SK-N-SH (cell line): ENCODE data around the gene FOXF2. TPM values are rescaled to one million over a fixed set of nuclear protein-coding genes. Genes with fewer than 3 reads are reported as not detected.

Experiments
- CTCF ChIA-PET: fragments of 300-600, 350-600 bp; formaldehyde crosslinking; extraction: SDS; loops from one replicate; lab custom pipeline; 2021; lab: Yijun Ruan, JAX
- POLR2A ChIA-PET: fragments of 350-600 bp; sonication (Branson Sonifier 250); formaldehyde crosslinking; extraction: SDS; loops from one replicate; lab custom pipeline; 2020; ENCODE audit warnings: antibody characterized with exemption, inconsistent platforms; lab: Yijun Ruan, JAX
- DNase-seq: peaks from one replicate; pipeline ENCODE4 v3.0.0; 2012
- H2AFZ ChIP-seq: fragments of 200-600 bp; sonication (generic); 2 replicates; pipeline ENCODE4 v1.8.1; 2016; ENCODE audit warnings: antibody characterized with exemption, mild to moderate bottlenecking, low read depth
- H3F3A ChIP-seq: fragments of 200-600 bp; sonication (generic); replicated peaks from 2 replicates; pipeline ENCODE3; 2016; ENCODE audit warnings: antibody characterized with exemption, mild to moderate bottlenecking; ENCODE audit not compliant: insufficient read depth
- H3K27ac ChIP-seq, 2 experiments: fragments of 200-500 bp in 1 of 2; fragments of 200-600 bp in 1 of 2; sonication (Bioruptor generic) in 1 of 2; sonication (generic), shearing (Covaris generic) in 1 of 2; 2 replicates each; pipeline versions ENCODE4 v1.5.1 to v1.6.1; 2014 to 2016; ENCODE audit warnings: low read depth in 2 of 2, inconsistent platforms in 1 of 2, low read length in 1 of 2, mild to moderate bottlenecking in 1 of 2, mixed read lengths in 1 of 2
- H3K27me3 ChIP-seq: fragments of 200-600 bp; sonication (generic), shearing (Covaris generic); 2 replicates; pipeline ENCODE4 v1.6.1; 2016; ENCODE audit warnings: mixed run types; ENCODE audit not compliant: insufficient read depth
- H3K36me3 ChIP-seq, 2 experiments: fragments of 200-500 bp in 1 of 2; fragments of 200-600 bp in 1 of 2; sonication (Bioruptor generic) in 1 of 2; sonication (generic) in 1 of 2; replicated peaks in 1 of 2; 2 replicates each; pipeline versions ENCODE3 to v1.5.1; 2014 to 2016; ENCODE audit warnings: low read length in 1 of 2, mild to moderate bottlenecking in 1 of 2; ENCODE audit not compliant: insufficient read depth in 2 of 2, control insufficient read depth in 1 of 2
- H3K4me1 ChIP-seq, 2 experiments: fragments of 200-500 bp in 1 of 2; fragments of 200-600 bp in 1 of 2; sonication (Bioruptor generic) in 1 of 2; sonication (generic), shearing (Covaris generic) in 1 of 2; 2 replicates each; pipeline versions ENCODE4 v1.5.1 to v1.6.1; 2014 to 2016; ENCODE audit warnings: low read depth in 1 of 2, low read length in 1 of 2, mixed run types in 1 of 2; ENCODE audit not compliant: insufficient read depth in 2 of 2, control insufficient read depth in 1 of 2
- H3K4me2 ChIP-seq: fragments of 200-600 bp; sonication (generic), shearing (Covaris generic); 2 replicates; pipeline ENCODE4 v1.6.1; 2017; ENCODE audit warnings: mixed run types
- H3K4me3 ChIP-seq, 2 experiments: fragments of 200-500 bp in 1 of 2; fragments of 200-600 bp in 1 of 2; sonication (Bioruptor generic) in 1 of 2; sonication (generic), shearing (Covaris generic) in 1 of 2; 2 replicates each; pipeline versions ENCODE4 v1.5.1 to v1.8.1; 2014 to 2016; ENCODE audit warnings: low read depth in 2 of 2, inconsistent platforms in 1 of 2, low read length in 1 of 2, mild to moderate bottlenecking in 1 of 2, mixed read lengths in 1 of 2, moderate library complexity in 1 of 2
- H3K79me2 ChIP-seq: fragments of 200-600 bp; sonication (generic); 2 replicates; pipeline ENCODE4 v1.8.1; 2017; ENCODE audit warnings: mild to moderate bottlenecking; ENCODE audit not compliant: insufficient read depth
- H3K9ac ChIP-seq: fragments of 200-600 bp; sonication (generic); 2 replicates; pipeline ENCODE4 v1.6.1; 2017; ENCODE audit warnings: mixed run types
- H3K9me2 ChIP-seq: fragments of 200-600 bp; sonication (generic); 2 replicates; pipeline ENCODE4 v1.6.1; 2017; ENCODE audit warnings: mixed run types
- H3K9me3 ChIP-seq: fragments of 200-600 bp; sonication (generic); 2 replicates; pipeline ENCODE4 v1.6.1; 2017; ENCODE audit warnings: mixed run types, mild to moderate bottlenecking, moderate library complexity
- H4K20me1 ChIP-seq: fragments of 200-600 bp; sonication (generic); 2 replicates; pipeline ENCODE4 v1.6.1; 2017; ENCODE audit warnings: mild to moderate bottlenecking, mixed run types; ENCODE audit not compliant: insufficient read depth
- EZH2phosphoT487 ChIP-seq: fragments of 200-600 bp; sonication (generic); IDR thresholded peaks from 2 replicates; pipeline ENCODE4 v1.6.1; 2017; ENCODE audit warnings: low read depth, mixed run types, mild to moderate bottlenecking, antibody characterized with exemption, moderate library complexity, borderline replicate concordance
- FOXJ3 ChIP-seq: sonication (generic); formaldehyde crosslinking; IDR thresholded peaks from 2 replicates; pipeline ENCODE4 v1.5.1; 2020; ENCODE audit warnings: mild to moderate bottlenecking, missing genetic modification reagents
- MEF2A ChIP-seq: IDR thresholded peaks from 2 replicates; pipeline ENCODE4 v1.4.0; 2012; ENCODE audit warnings: low read depth, borderline replicate concordance
- NRF1 ChIP-seq: IDR thresholded peaks from 2 replicates; pipeline ENCODE4 v1.6.1; 2012; ENCODE audit warnings: low read depth, mild to moderate bottlenecking, low read length
- POLR2AphosphoS5 ChIP-seq: IDR thresholded peaks from 2 replicates; pipeline ENCODE4 v1.6.1; 2012; ENCODE audit warnings: low read depth, low read length
- RAD21 ChIP-seq: IDR thresholded peaks from 2 replicates; pipeline ENCODE4 v1.6.1; 2012; ENCODE audit warnings: mild to moderate bottlenecking, low read length
- SIN3A ChIP-seq: IDR thresholded peaks from 2 replicates; pipeline ENCODE4 v1.6.1; 2012; ENCODE audit warnings: low read depth, mild to moderate bottlenecking, low read length, moderate library complexity, borderline replicate concordance
- SMC3 ChIP-seq: IDR thresholded peaks from 2 replicates; pipeline ENCODE4 v1.6.1; 2012; ENCODE audit warnings: low read depth, low read length, improper control_type of control experiment
- TCF12 ChIP-seq: IDR thresholded peaks from 2 replicates; pipeline ENCODE4 v1.4.0; 2012
- YY1 ChIP-seq: IDR thresholded peaks from 2 replicates; pipeline ENCODE4 v1.4.0; 2012; ENCODE audit warnings: low read depth, mild to moderate bottlenecking
- whole genome bisulfite sequencing: methylation state at CpG from one replicate; pipeline ENCODE4 v1.1.6; 2017; ENCODE audit warnings: low lambda C conversion rate; 5-methylcytosine and 5-hydroxymethylcytosine counted together
- polyA plus RNA-seq, 3 experiments: library from polyadenylated mRNA; depleted of rRNA; stranded (reverse); fragments of >200 nt; gene quantifications; 2 replicates each; pipeline ENCODE4 v1.2.3, GENCODE V29; 2012
- TF ChIP-seq, protein P1 (sequence below): fragments of 200-600 bp; sonication (generic); IDR thresholded peaks from 2 replicates; pipeline ENCODE4 v1.6.1; 2017; ENCODE audit warnings: antibody characterized with exemption, mild to moderate bottlenecking, moderate library complexity

The FOXF2 gene
- polyA plus RNA-seq, 1 of the 3 experiments (the other 2 are of a cell fraction), result not detected

DNA sequence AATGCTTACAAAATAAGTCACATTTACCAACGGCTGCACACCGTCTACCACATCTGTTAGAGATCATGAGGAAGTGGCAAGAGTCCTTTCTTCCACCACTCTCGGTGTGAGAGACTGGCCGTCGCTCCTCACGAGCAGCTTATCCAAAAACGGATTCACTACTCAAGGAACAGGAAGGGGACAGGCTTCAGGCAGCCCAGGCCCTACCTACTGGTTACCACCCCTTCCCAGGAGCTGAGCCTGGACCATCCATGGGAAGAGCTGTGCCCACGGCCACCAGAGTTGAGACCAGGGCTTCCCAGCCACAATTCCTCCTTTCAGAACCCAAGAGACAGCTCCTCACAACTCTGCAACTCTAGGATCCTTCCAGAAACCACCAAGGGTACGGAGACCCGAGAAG lies 37.0 kb downstream of the FOXF2 start:
- Histone ChIP-seq H2AFZ (no peak overlapping the region), H3F3A (no peaks in the 10 kb centered on the region), H3K9ac (no peak overlapping the region), H3K36me3 (no peaks in the 10 kb centered on the region), H3K79me2 (no peaks in the 10 kb centered on the region), H3K4me3 (no peak overlapping the region), H3K4me1 (no peaks in the 10 kb centered on the region), H3K9me2 (no peaks in the 10 kb centered on the region), H3K4me2 (no peak overlapping the region), H3K27me3 (peaks cover 41% of the 10 kb centered on the region; the same call in 1 of the 2 replicates), H3K9me3 (no peaks in the 10 kb centered on the region), H3K27ac (no peak overlapping the region), H4K20me1 (no peaks in the 10 kb centered on the region)
- WGBS, result 5% methylated on average over 9 of the region's 10 CpGs
- TF ChIP-seq TCF12, result no peak
- no peak for TF ChIP-seq NRF1
- TF ChIP-seq SIN3A, result no peak
- TF ChIP-seq YY1, result no peak
- POLR2A ChIA-PET, result no interaction called here
- no peak for DNase-seq
- CTCF ChIA-PET, result interaction anchor here (1.1 to 2.0 kb wide), 4 partner anchors 10 to 30 kb away, joined by 3 to 12 read pairs (median 6); no protein-coding TSS in a partner anchor

DNA sequence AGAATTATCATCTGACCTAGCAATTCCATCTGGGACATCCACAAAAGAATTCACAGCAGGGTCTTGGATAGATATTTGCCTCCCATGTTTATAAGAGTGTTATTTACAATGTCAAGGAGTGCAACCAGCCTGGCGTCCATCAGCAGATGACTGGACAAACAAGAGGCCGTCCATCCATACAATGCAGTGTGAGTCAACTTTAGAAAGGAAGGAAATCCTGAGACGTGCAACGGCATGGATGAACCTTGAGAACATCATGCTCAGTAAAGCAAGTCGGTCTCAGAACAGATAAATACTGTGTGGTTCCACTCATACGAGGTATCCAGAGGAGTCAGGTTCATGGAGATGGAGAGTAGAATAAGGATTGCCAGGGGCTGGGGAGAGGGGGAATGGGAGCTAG lies 46.4 kb downstream of the FOXF2 start:
- H3K27me3 ChIP-seq, result peaks cover 40% of the 10 kb centered on the region
- H3K36me3 ChIP-seq, result no peaks in the 10 kb centered on the region
- H3K4me2 ChIP-seq, result no peak overlapping the region
- no peaks in the 10 kb centered on the region for H4K20me1 ChIP-seq
- no peaks in the 10 kb centered on the region for H3K4me1 ChIP-seq
- no peak overlapping the region for H3K4me3 ChIP-seq
- no peaks in the 10 kb centered on the region for H3K79me2 ChIP-seq
- H3K27ac ChIP-seq, result no peak overlapping the region
- TF ChIP-seq EZH2phosphoT487 (no peak), TCF12 (no peak), POLR2AphosphoS5 (no peak), FOXJ3 (CRISPR knock-in tag) (no peak)
- no peaks in the 10 kb centered on the region for H3F3A ChIP-seq
- H2AFZ ChIP-seq, result no peak overlapping the region
- H3K9ac ChIP-seq, result no peak overlapping the region
- no peaks in the 10 kb centered on the region for H3K9me2 ChIP-seq
- CTCF ChIA-PET, result interaction anchor here (0.7 to 2.6 kb wide), 17 partner anchors 8 to 842 kb away, joined by 3 to 15 read pairs (median 5); no protein-coding TSS in a partner anchor
- no peak for DNase-seq
- POLR2A ChIA-PET, result no interaction called here
- no peaks in the 10 kb centered on the region for H3K9me3 ChIP-seq
- WGBS, result 5% methylated on average over 6 of the region's 6 CpGs

DNA sequence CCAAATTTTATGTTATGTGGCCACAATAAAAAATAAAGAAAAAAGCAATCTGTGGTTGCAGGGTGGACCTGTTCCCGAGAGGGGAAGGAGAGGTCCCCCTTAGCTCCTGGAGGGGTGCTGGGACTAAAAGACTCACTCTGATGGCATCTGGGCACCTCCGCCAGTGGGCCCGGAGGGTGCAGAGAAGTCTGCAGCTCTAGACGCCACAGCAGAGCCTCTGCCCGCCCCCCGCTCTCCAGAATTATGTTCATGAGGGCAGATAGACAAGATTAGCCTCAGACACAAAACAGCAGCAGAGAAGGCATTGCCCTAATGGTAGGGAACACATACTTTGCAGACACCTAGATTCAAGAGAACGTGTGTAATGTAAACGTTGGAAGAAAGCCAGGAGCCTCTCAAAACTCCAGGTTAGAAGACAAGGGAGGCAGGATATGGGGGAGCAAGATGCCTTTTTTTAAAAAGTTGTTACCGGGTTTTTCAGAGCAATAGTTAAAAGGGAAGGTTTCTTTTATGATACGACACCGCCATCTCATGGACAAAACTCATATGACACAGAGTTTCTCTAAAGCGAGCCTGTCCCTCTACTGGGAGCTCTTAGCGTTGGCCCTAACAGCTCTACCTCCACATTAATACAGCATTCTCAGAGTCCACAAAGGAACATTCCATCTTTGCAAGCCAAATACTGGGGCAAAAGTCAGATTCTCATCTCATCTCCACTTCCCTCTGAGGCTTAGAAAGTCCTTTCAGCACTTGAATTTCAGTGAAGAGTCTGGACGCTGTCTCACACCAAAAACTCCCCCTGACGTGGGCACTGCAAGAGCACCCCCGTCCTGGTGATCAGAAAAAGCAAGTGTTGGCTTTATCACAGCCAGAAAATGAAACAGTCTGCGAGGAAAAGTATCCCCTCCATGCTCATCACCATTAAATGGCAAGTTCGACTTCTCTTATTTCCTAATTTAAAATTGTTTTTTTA lies 47.2 kb downstream of the FOXF2 start:
- no peak overlapping the region for H2AFZ ChIP-seq
- H3K79me2 ChIP-seq, result no peaks in the 10 kb centered on the region
- no peaks in the 10 kb centered on the region for H3K9me2 ChIP-seq
- ChIA-PET CTCF (interaction anchor here (0.6 to 2.6 kb wide), 42 partner anchors 8 to 1240 kb away, joined by 3 to 15 read pairs (median 3); no protein-coding TSS in a partner anchor), POLR2A (no interaction called here)
- H3K9ac ChIP-seq, result no peak overlapping the region
- peaks cover 40% of the 10 kb centered on the region for H3K27me3 ChIP-seq
- peak; percentile 71 for DNase-seq
- no peaks in the 10 kb centered on the region for H3F3A ChIP-seq
- H3K27ac ChIP-seq, result no peak overlapping the region
- no peaks in the 10 kb centered on the region for H3K9me3 ChIP-seq
- H3K4me1 ChIP-seq, result no peaks in the 10 kb centered on the region
- WGBS, result 6% methylated on average over 18 of the region's 18 CpGs
- H3K4me3 ChIP-seq, result peak overlapping the region in 1 of 2 experiments; percentile 17; a peak in 1 of 4 replicates
- no peaks in the 10 kb centered on the region for H4K20me1 ChIP-seq
- TF ChIP-seq MEF2A, result no peak
- peak; percentile 54; the same call in 1 of the 2 replicates for TF ChIP-seq SMC3
- peak; percentile 81 for TF ChIP-seq RAD21
- TF ChIP-seq, protein P1, sequence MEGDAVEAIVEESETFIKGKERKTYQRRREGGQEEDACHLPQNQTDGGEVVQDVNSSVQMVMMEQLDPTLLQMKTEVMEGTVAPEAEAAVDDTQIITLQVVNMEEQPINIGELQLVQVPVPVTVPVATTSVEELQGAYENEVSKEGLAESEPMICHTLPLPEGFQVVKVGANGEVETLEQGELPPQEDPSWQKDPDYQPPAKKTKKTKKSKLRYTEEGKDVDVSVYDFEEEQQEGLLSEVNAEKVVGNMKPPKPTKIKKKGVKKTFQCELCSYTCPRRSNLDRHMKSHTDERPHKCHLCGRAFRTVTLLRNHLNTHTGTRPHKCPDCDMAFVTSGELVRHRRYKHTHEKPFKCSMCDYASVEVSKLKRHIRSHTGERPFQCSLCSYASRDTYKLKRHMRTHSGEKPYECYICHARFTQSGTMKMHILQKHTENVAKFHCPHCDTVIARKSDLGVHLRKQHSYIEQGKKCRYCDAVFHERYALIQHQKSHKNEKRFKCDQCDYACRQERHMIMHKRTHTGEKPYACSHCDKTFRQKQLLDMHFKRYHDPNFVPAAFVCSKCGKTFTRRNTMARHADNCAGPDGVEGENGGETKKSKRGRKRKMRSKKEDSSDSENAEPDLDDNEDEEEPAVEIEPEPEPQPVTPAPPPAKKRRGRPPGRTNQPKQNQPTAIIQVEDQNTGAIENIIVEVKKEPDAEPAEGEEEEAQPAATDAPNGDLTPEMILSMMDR, result peak; percentile 75
- H3K4me2 ChIP-seq, result no peak overlapping the region
- no peaks in the 10 kb centered on the region for H3K36me3 ChIP-seq
